ENCODE data around the gene RAB27A. TPM values are rescaled to one million over a fixed set of nuclear protein-coding genes. Genes with fewer than 3 reads are reported as not detected.
"Not testable (repeated sequence)": the region's sequence is repeated elsewhere in the genome, so short reads cannot be mapped to it uniquely, and the experiment has no call there.

Gene RAB27A
- total RNA-seq, 1 experiment from 2014 or later, result 12.3 TPM

DNA sequence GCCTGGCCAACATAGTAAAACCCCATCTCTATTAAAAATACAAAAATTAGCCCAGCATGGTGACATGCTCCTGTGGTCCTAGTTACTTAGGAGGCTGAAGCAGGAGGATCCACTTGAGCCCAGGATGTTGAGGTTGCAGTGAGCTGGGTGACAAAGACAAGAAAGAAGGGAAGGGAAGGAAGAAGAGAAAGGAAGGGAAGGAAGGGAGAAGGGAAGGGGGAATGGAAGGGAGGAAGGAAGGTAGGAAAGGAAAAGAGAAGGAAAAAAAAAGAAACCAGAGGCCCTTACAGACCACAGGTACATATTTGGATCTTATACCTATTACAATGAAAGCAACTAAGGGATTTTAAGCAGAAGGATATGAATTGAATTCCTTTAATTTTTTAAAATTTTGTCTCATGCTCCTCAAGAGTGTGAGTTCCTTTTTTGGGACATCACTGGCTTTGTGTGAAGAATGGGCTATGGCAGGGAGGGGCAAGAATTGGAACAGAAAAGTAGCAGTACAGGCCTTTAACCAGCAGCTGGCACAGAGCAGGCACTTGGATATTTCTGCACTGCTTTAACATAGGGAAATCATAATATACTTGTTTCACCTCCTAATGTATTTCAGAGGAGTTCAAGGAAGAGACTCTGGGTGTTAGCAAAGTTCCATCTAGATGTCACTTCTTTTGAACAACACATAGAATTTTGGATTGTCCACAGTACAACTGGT is 7.9 kb downstream of the RAB27A start:
- Histone ChIP-seq H3K4me3 (no peak overlapping the region), H3K4me2 (peak overlapping the region; percentile 64), H3K9me2 (ENCODE audit: insufficient read depth) (no peaks in the 10 kb centered on the region), H3K27me3 (ENCODE audit: insufficient read depth, low read depth) (no peaks in the 10 kb centered on the region), H4K20me1 (ENCODE audit: insufficient read depth) (no peaks in the 10 kb centered on the region), H3F3A (ENCODE audit: insufficient read depth, low read depth) (peaks cover 31% of the 10 kb centered on the region), H3K79me2 (ENCODE audit: low read depth) (no peaks in the 10 kb centered on the region), H2AFZ (no peak overlapping the region), H3K27ac (peak overlapping the region; percentile 71), H3K4me1 (replicated peaks; ENCODE audit: insufficient read depth) (peaks cover 36% of the 10 kb centered on the region), H3K9me3 (ENCODE audit: insufficient read depth, low read depth) (no peaks in the 10 kb centered on the region), H3K36me3 (ENCODE audit: low read depth) (no peaks in the 10 kb centered on the region)
- DNase-seq, result no peak
- BruUV-seq (replicated peaks), result no TSS peak
- no peak for TF ChIP-seq EZH2 (IDR thresholded peaks at IDR 0.05; ENCODE audit: low read depth)
- TF ChIP-seq, protein P1, sequence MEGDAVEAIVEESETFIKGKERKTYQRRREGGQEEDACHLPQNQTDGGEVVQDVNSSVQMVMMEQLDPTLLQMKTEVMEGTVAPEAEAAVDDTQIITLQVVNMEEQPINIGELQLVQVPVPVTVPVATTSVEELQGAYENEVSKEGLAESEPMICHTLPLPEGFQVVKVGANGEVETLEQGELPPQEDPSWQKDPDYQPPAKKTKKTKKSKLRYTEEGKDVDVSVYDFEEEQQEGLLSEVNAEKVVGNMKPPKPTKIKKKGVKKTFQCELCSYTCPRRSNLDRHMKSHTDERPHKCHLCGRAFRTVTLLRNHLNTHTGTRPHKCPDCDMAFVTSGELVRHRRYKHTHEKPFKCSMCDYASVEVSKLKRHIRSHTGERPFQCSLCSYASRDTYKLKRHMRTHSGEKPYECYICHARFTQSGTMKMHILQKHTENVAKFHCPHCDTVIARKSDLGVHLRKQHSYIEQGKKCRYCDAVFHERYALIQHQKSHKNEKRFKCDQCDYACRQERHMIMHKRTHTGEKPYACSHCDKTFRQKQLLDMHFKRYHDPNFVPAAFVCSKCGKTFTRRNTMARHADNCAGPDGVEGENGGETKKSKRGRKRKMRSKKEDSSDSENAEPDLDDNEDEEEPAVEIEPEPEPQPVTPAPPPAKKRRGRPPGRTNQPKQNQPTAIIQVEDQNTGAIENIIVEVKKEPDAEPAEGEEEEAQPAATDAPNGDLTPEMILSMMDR (conservative IDR thresholded peaks at IDR 0.05), result no peak
- ChIA-PET CTCF (interaction anchor here (0.6 kb wide), 1 partner anchor 127 kb away, joined by 4 read pairs; the partner anchor contains the start of genes CCPG1 and PIERCE2), POLR2A (ENCODE audit: unreplicated experiment) (no interaction called here)
- intact Hi-C loops (cut with micrococcal nuclease; ENCODE audit: unreplicated experiment), result no loop called here

DNA sequence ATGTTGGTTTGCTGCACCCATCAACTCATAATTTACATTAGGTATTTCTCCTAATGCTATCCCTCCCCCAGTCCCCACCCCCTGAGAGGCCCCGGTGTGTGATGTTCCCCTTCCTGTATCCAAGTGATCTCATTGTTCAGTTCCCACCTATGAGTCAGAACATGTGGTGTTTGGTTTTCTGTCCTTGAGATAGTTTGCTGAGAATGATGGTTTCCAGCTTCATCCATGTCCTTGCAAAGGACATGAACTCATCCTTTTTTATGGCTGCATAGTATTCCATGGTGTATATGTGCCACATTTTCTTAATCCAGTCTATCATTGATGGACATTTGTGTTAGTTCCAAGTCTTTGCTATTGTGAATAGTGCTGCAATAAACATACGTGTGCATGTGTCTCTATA is 9.0 kb downstream of the RAB27A start:
- H3K27me3 ChIP-seq (ENCODE audit: insufficient read depth, low read depth); H2AFZ ChIP-seq; DNase-seq; H3K9me3 ChIP-seq (ENCODE audit: insufficient read depth, low read depth); H3K36me3 ChIP-seq (ENCODE audit: low read depth); H4K20me1 ChIP-seq (ENCODE audit: insufficient read depth); H3K4me2 ChIP-seq; H3K79me2 ChIP-seq (ENCODE audit: low read depth); H3K27ac ChIP-seq; BruUV-seq (replicated peaks); intact Hi-C loops (cut with micrococcal nuclease; ENCODE audit: unreplicated experiment); H3K9me2 ChIP-seq (ENCODE audit: insufficient read depth); H3K4me3 ChIP-seq; POLR2A ChIA-PET (ENCODE audit: unreplicated experiment): not testable (repeated sequence)
- peaks cover 31% of the 10 kb centered on the region for H3F3A ChIP-seq (ENCODE audit: insufficient read depth, low read depth)
- CTCF ChIA-PET, result interaction anchor here (0.7 kb wide), 1 partner anchor 62 kb away, joined by 8 read pairs; no protein-coding TSS in a partner anchor
- peaks cover 36% of the 10 kb centered on the region for H3K4me1 ChIP-seq (replicated peaks; ENCODE audit: insufficient read depth)

DNA sequence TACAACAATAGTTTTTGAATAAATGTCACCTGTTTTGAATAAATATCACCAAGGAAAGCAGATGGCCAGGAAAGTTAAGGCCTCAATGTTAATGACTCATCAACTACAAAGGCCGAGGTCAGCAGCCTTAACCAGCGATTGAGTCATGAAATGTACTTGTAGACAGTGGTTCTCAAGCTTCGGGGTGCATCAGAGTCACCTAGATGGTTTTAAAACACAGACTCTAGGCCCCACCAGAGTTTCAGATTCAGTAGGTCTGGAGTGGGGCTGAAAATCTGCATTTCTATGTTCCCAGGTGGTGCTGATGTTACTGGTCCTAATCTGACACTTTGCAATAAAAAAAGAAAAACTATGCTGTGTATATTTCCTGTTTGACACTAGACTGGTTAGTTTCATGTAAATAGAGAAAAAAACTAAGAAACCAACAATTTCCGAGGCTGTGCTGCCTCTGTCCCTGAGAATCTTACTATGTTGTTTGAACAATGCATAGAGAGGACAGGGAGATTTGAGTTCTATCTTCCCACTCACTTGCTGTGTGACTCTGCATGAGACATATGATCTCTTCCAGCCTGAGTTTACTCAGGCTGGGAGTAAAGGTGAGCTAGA is 9.8 kb downstream of the RAB27A start:
- ChIA-PET POLR2A (ENCODE audit: unreplicated experiment) (no interaction called here), CTCF (interaction anchor here (0.5 kb wide), 1 partner anchor 591 kb away, joined by 4 read pairs; no protein-coding TSS in a partner anchor)
- BruUV-seq (replicated peaks), result no TSS peak
- 0 out of 2 replicates have a peak overlapping the region, but pooled peaks have one; percentile 37 for H2AFZ ChIP-seq
- peaks cover 36% of the 10 kb centered on the region for H3K4me1 ChIP-seq (replicated peaks; ENCODE audit: insufficient read depth)
- intact Hi-C loops (cut with micrococcal nuclease; ENCODE audit: unreplicated experiment), result no loop called here
- no peaks in the 10 kb centered on the region for H4K20me1 ChIP-seq (ENCODE audit: insufficient read depth)
- peak overlapping the region; percentile 50 for H3K4me2 ChIP-seq
- no peaks in the 10 kb centered on the region for H3K27me3 ChIP-seq (ENCODE audit: insufficient read depth, low read depth)
- peaks cover 31% of the 10 kb centered on the region for H3F3A ChIP-seq (ENCODE audit: insufficient read depth, low read depth)
- H3K36me3 ChIP-seq (ENCODE audit: low read depth), result no peaks in the 10 kb centered on the region
- H3K9me2 ChIP-seq (ENCODE audit: insufficient read depth), result no peaks in the 10 kb centered on the region
- H3K27ac ChIP-seq, result peak overlapping the region; percentile 82
- DNase-seq, result peak; percentile 30 to 81
- no peaks in the 10 kb centered on the region for H3K79me2 ChIP-seq (ENCODE audit: low read depth)
- H3K4me3 ChIP-seq, result no peak overlapping the region
- TF ChIP-seq, protein P1 (conservative IDR thresholded peaks at IDR 0.05), result no peak
- no peak for TF ChIP-seq EZH2 (IDR thresholded peaks at IDR 0.05; ENCODE audit: low read depth)
- H3K9me3 ChIP-seq (ENCODE audit: insufficient read depth, low read depth), result no peaks in the 10 kb centered on the region

Data from PC-9 (cell line).